Heart left ventricle (tissue), 13 donors: Measurements from ENCODE around the gene CDH23.

Experiments used
- POLR2A ChIP-seq, 2 donors: fragments of 450-650 bp; IDR thresholded peaks; one replicate each; pipeline ENCODE4 v1.6.1; 2017; ENCODE audit warnings: antibody characterized with exemption in 2 of 2, mild to moderate bottlenecking in 2 of 2, moderate library complexity in 2 of 2
- TF ChIP-seq, protein P1 (sequence below), 12 donors: fragments of 200-600 bp; sonication (generic) in 4 of 12; IDR thresholded peaks; one replicate each; pipeline versions ENCODE4 v1.5.0 to v1.8.0; 2018 to 2022; ENCODE audit warnings: antibody characterized with exemption in 12 of 12, mild to moderate bottlenecking in 5 of 12
- donor health status: ischemic (EF 13 %, LVEDD 7.1; RV severe dilation, severe dysfunction).
- donor health status: DM: no; HTN: yes; CAD: no.
- donor health status: DM: no; HTN: no; CAD: no.
- donor health status: ischemic (EF 25% LVEDD 6.9; RV normal size, moderate dysfunction).
- donor health status: ischemic (EF 25% LVEDD 5.7; RV mildly dilated, moderate dysfunction).
- donor health status: ischemic (EF 35%, LVEDD 5.7; RV mildly dilated, moderate dysfunction).
- donor health status: nonischemic (EF 11% LVEDD 7.7; RV severe dilation, severe dysfunction).
- donor health status: DM: yes; HTN: yes; CAD: no.
- donor health status: PGD.
- donor health status: ischemic (EF 29% LVEDD 5.4; RV normal size, mild dysfunction).
- donor health status: nonischemic (EF 23%, LVEDD 6.1; RV moderate dilation, normal function).

DNA sequence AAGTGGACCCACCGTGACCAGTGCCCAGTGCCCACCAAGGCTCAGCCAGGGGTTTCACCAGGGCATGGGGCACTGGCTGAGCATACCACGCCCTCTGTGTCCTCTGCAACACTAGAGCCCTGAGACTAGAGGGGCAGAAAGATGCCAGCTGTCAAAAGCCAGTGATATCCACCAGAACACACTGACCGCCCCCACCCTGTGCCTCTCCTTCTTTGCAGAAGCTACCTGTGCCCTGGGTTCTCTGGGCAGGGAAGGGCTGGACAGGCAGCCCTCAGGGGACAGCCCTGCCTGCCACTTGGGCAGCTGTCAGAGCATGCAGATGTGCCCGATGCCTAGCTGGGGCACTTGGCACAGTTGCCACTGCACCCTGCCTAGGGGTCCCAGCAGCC lies 376.1 kb downstream of the CDH23 start:
- TF ChIP-seq, protein P1, sequence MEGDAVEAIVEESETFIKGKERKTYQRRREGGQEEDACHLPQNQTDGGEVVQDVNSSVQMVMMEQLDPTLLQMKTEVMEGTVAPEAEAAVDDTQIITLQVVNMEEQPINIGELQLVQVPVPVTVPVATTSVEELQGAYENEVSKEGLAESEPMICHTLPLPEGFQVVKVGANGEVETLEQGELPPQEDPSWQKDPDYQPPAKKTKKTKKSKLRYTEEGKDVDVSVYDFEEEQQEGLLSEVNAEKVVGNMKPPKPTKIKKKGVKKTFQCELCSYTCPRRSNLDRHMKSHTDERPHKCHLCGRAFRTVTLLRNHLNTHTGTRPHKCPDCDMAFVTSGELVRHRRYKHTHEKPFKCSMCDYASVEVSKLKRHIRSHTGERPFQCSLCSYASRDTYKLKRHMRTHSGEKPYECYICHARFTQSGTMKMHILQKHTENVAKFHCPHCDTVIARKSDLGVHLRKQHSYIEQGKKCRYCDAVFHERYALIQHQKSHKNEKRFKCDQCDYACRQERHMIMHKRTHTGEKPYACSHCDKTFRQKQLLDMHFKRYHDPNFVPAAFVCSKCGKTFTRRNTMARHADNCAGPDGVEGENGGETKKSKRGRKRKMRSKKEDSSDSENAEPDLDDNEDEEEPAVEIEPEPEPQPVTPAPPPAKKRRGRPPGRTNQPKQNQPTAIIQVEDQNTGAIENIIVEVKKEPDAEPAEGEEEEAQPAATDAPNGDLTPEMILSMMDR (IDR thresholded peaks at IDR 0.05) = no peak
- TF ChIP-seq POLR2A (IDR thresholded peaks at IDR 0.05) = no peak
